ENCODE data around the gene PWP2. TPM values are rescaled to one million over a fixed set of nuclear protein-coding genes. Genes with fewer than 3 reads are reported as not detected.

The PWP2 gene
- polyA plus RNA-seq, 4 donors: 6.7 to 44.0 (median 17.7) TPM

DNA sequence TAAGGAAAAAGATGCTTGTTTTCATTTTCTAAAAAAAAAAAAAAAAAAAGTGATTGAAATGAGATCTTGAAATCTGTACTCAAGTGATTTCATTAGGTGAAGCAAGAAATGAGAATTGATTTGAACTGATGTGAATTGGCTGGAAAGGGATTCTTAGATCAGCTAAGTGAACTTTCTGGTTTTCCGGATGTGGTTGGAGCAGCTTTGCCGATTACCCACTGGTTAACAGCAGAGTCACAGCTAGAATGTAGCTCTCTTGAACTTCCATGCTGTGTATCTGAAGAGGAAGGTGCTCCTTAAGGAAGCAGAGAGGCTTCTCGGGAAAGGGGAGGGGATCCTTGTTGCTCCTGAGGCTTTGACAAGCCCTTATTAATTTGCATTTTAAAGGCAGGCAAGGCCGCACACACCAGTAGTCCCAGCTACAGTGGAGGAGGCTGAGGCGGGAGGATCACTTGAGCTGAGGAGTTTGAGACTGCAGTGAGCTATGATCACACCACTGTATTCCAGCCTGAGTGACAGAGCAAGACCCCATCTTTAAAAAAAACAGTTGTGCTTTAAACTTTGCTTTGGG, 28.7 kb upstream of the PWP2 start:
- H3K4me3 ChIP-seq (ENCODE audit: low read depth in 1 of 3, low read length in 3 of 3): no peak overlapping the region
- WGBS, 3 donors: 90 to 94% (median 90%) methylated on average over 5 of the region's 5 CpGs
- H3K4me1 ChIP-seq (ENCODE audit: control insufficient read depth in 3 of 3, insufficient read depth in 2 of 3, low read depth in 1 of 3, low read length in 2 of 3): peaks cover 0 to 7% (median 0%) of the 10 kb centered on the region in 3 donors
- H3K27ac ChIP-seq (ENCODE audit: low read depth in 1 of 3, low read length in 2 of 3): no peak overlapping the region
- no peaks in the 10 kb centered on the region for H3K27me3 ChIP-seq (ENCODE audit: control insufficient read depth in 3 of 3, insufficient read depth in 3 of 3, low read length in 3 of 3)
- no peak for FAIRE-seq
- peaks cover 14 to 63% (median 22%) of the 10 kb centered on the region in 3 donors for H3K36me3 ChIP-seq (ENCODE audit: control insufficient read depth in 3 of 3, insufficient read depth in 2 of 3, low read depth in 1 of 3, low read length in 3 of 3)
- no peaks in the 10 kb centered on the region for H3K9me3 ChIP-seq (ENCODE audit: control insufficient read depth in 2 of 2, insufficient read depth in 1 of 2, low read depth in 1 of 2, low read length in 1 of 2)
- DNase-seq: no peak

GRCh38 chr21:44079446-44079845, 27.8 kb upstream of the PWP2 start:
- H3K4me3 ChIP-seq (ENCODE audit: low read depth in 1 of 3, low read length in 3 of 3): no peak overlapping the region
- DNase-seq (no peak), FAIRE-seq (no peak)
- no peak overlapping the region for H3K27ac ChIP-seq (ENCODE audit: low read depth in 1 of 3, low read length in 2 of 3)
- H3K36me3 ChIP-seq (ENCODE audit: control insufficient read depth in 3 of 3, insufficient read depth in 2 of 3, low read depth in 1 of 3, low read length in 3 of 3): peaks cover 16 to 64% (median 19%) of the 10 kb centered on the region in 3 donors
- 85 to 94% (median 91%) methylated on average over 3 of the region's 3 CpGs for WGBS, 3 donors
- no peaks in the 10 kb centered on the region for H3K9me3 ChIP-seq (ENCODE audit: control insufficient read depth in 2 of 2, insufficient read depth in 1 of 2, low read depth in 1 of 2, low read length in 1 of 2)
- H3K27me3 ChIP-seq (ENCODE audit: control insufficient read depth in 3 of 3, insufficient read depth in 3 of 3, low read length in 3 of 3): no peaks in the 10 kb centered on the region
- H3K4me1 ChIP-seq (ENCODE audit: control insufficient read depth in 3 of 3, insufficient read depth in 2 of 3, low read depth in 1 of 3, low read length in 2 of 3): peaks cover 0 to 14% (median under 1%) of the 10 kb centered on the region in 3 donors

DNA sequence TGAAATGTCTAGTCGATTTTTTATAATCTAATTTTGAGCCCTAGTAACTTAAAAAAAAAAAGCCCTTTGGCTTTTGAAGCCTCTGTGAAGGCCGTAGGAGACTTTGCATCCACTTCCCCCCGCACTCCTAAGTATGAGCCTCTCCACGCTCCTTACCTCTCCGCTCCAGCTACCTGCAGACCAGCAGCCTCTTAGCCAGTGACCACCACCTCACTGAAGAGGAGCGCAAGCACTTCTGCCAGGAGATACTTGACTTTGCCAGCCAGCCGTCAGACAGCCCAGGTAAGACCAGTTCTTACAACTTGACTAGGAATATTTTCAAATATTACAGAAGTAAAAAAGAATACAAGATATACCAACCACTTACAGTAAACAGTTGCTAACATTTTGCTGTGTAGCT, 27.4 kb upstream of the PWP2 start:
- FAIRE-seq (no peak), DNase-seq (no peak)
- Histone ChIP-seq H3K27me3 (ENCODE audit: control insufficient read depth in 3 of 3, insufficient read depth in 3 of 3, low read length in 3 of 3) (no peaks in the 10 kb centered on the region), H3K9me3 (ENCODE audit: control insufficient read depth in 2 of 2, insufficient read depth in 1 of 2, low read depth in 1 of 2, low read length in 1 of 2) (no peaks in the 10 kb centered on the region), H3K4me1 (ENCODE audit: control insufficient read depth in 3 of 3, insufficient read depth in 2 of 3, low read depth in 1 of 3, low read length in 2 of 3) (peaks cover 0 to 14% (median 2%) of the 10 kb centered on the region in 3 donors), H3K36me3 (ENCODE audit: control insufficient read depth in 3 of 3, insufficient read depth in 2 of 3, low read depth in 1 of 3, low read length in 3 of 3) (peaks cover 16 to 66% (median 21%) of the 10 kb centered on the region in 3 donors), H3K4me3 (ENCODE audit: low read depth in 1 of 3, low read length in 3 of 3) (no peak overlapping the region), H3K27ac (ENCODE audit: low read depth in 1 of 3, low read length in 2 of 3) (no peak overlapping the region)
- WGBS, 3 donors: 93 to 94% (median 93%) methylated on average over 7 of the region's 7 CpGs

GRCh38 chr21:44082648-44083440, 24.4 kb upstream of the PWP2 start:
- Histone ChIP-seq H3K4me1 (ENCODE audit: control insufficient read depth in 3 of 3, insufficient read depth in 2 of 3, low read depth in 1 of 3, low read length in 2 of 3) (peaks cover 2 to 23% (median 8%) of the 10 kb centered on the region in 3 donors), H3K9me3 (ENCODE audit: control insufficient read depth in 2 of 2, insufficient read depth in 1 of 2, low read depth in 1 of 2, low read length in 1 of 2) (no peaks in the 10 kb centered on the region), H3K27me3 (ENCODE audit: control insufficient read depth in 3 of 3, insufficient read depth in 3 of 3, low read length in 3 of 3) (no peaks in the 10 kb centered on the region), H3K27ac (ENCODE audit: low read depth in 1 of 3, low read length in 2 of 3) (peak overlapping the region; percentile 36 to 80 (median 77)), H3K4me3 (ENCODE audit: low read depth in 1 of 3, low read length in 3 of 3) (peak overlapping the region in 1 of 3 donors; percentile 1), H3K36me3 (ENCODE audit: control insufficient read depth in 3 of 3, insufficient read depth in 2 of 3, low read depth in 1 of 3, low read length in 3 of 3) (peaks cover 16 to 79% (median 27%) of the 10 kb centered on the region in 3 donors)
- FAIRE-seq (no peak), DNase-seq (peak; percentile 34 to 70)
- 66 to 77% (median 73%) methylated on average over 24 of the region's 24 CpGs for WGBS, 3 donors

DNA sequence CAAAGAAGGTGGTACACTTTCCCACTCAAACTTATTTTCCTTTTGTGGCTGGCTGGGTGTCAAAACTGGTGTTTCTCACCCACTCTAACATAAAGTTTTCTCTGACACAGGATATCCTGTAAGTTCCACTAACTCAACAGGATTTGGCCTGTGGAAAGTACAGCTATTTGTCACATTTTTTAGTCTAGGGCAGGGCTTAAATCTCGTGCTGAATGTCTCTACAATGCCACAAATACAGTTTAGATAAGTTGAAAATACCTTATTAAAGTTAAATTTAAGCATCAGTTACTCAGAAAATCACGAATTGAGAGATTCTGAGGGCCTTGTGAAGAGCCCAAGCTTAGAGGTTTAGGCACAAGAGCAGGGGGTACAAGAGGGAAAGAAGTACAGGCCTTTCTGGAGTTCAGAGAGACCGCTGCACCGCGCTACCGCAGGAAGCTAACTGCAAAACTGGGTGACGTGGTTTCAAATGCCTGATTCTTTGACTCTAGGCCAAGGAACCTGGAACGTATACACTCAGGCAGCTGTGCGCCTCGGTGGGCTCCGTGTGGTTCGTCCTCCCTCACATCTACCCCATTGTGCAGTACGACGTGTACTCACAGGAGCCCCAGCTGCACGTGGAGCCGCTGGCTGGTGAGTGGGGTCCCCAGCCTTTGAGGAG, 23.4 kb upstream of the PWP2 start:
- H3K27me3 ChIP-seq (ENCODE audit: control insufficient read depth in 3 of 3, insufficient read depth in 3 of 3, low read length in 3 of 3): no peaks in the 10 kb centered on the region
- H3K27ac ChIP-seq (ENCODE audit: low read depth in 1 of 3, low read length in 2 of 3): peak overlapping the region; percentile 69 to 82 (median 77)
- peaks cover 12 to 84% (median 22%) of the 10 kb centered on the region in 3 donors for H3K36me3 ChIP-seq (ENCODE audit: control insufficient read depth in 3 of 3, insufficient read depth in 2 of 3, low read depth in 1 of 3, low read length in 3 of 3)
- H3K4me3 ChIP-seq (ENCODE audit: low read depth in 1 of 3, low read length in 3 of 3): peak overlapping the region in 1 of 3 donors; percentile 1
- DNase-seq (peak in 1 of 2 donors; percentile 46), FAIRE-seq (no peak)
- H3K9me3 ChIP-seq (ENCODE audit: control insufficient read depth in 2 of 2, insufficient read depth in 1 of 2, low read depth in 1 of 2, low read length in 1 of 2): no peaks in the 10 kb centered on the region
- H3K4me1 ChIP-seq (ENCODE audit: control insufficient read depth in 3 of 3, insufficient read depth in 2 of 3, low read depth in 1 of 3, low read length in 2 of 3): peaks cover 2 to 32% (median 11%) of the 10 kb centered on the region in 3 donors
- WGBS, 3 donors: 55 to 81% (median 73%) methylated on average over 16 of the region's 16 CpGs

- no peak for DNase-seq
- FAIRE-seq: no peak
- Histone ChIP-seq H3K27ac (ENCODE audit: low read depth in 1 of 3, low read length in 2 of 3) (peak overlapping the region; percentile 69 to 86 (median 77)), H3K4me3 (ENCODE audit: low read depth in 1 of 3, low read length in 3 of 3) (no peak overlapping the region), H3K9me3 (ENCODE audit: control insufficient read depth in 2 of 2, insufficient read depth in 1 of 2, low read depth in 1 of 2, low read length in 1 of 2) (no peaks in the 10 kb centered on the region), H3K36me3 (ENCODE audit: control insufficient read depth in 3 of 3, insufficient read depth in 2 of 3, low read depth in 1 of 3, low read length in 3 of 3) (peaks cover 8 to 82% (median 22%) of the 10 kb centered on the region in 3 donors), H3K27me3 (ENCODE audit: control insufficient read depth in 3 of 3, insufficient read depth in 3 of 3, low read length in 3 of 3) (no peaks in the 10 kb centered on the region), H3K4me1 (ENCODE audit: control insufficient read depth in 3 of 3, insufficient read depth in 2 of 3, low read depth in 1 of 3, low read length in 2 of 3) (peaks cover 2 to 37% (median 11%) of the 10 kb centered on the region in 3 donors)
- WGBS, 3 donors: 78 to 88% (median 80%) methylated on average over 7 of the region's 7 CpGs
Measured at GRCh38 chr21:44084496-44085241, 22.5 kb upstream of the PWP2 start.

DNA sequence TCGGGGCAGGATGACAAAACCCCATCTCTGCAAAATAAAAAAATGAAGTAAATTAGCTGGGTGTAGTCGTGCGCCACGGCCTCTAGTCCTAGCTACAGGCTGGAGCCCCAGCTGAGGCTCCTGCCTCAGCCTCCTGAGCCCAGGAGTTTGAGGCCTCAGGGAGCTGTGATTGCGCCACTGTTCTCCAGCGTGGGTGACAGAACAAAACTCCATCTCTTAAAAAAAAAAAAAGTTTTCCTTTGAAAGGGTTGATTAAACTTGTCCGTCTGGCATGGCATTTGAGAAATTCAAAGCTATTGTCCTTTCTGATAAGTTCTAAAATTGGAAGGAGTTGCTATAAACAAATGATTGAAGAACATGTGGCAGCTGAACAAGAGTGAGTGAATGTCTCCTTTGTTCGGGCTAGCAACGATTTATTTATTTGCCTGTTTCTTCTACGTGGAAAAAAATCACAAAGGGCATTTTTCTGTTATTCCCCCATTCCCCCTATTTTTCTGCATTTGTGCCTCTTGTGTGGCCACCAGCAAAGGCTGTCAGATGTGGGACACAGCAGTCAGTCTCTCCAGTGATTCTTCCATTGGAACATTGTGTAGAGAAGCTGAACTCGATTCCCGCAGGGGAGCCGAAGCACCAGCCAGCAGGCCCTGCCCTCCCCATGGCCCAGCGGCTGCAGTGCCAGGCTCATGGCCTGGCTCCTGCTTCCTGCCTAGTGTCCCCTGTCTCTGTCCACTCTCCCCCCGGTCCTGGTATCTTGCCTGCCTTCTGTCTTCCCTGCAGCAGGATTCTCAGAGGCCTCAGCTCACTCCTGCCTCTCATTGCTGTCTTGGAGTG, 21.5 kb upstream of the PWP2 start:
- H3K9me3 ChIP-seq (ENCODE audit: control insufficient read depth in 2 of 2, insufficient read depth in 1 of 2, low read depth in 1 of 2, low read length in 1 of 2): no peaks in the 10 kb centered on the region
- H3K4me1 ChIP-seq (ENCODE audit: control insufficient read depth in 3 of 3, insufficient read depth in 2 of 3, low read depth in 1 of 3, low read length in 2 of 3): peaks cover 2 to 48% (median 15%) of the 10 kb centered on the region in 3 donors
- H3K4me3 ChIP-seq (ENCODE audit: low read depth in 1 of 3, low read length in 3 of 3): no peak overlapping the region
- FAIRE-seq (no peak), DNase-seq (no peak)
- peak overlapping the region in 2 of 3 donors; percentile 48 to 91 for H3K27ac ChIP-seq (ENCODE audit: low read depth in 1 of 3, low read length in 2 of 3)
- WGBS, 3 donors: 75 to 78% (median 77%) methylated on average over 15 of the region's 15 CpGs
- peaks cover 5 to 84% (median 19%) of the 10 kb centered on the region in 3 donors for H3K36me3 ChIP-seq (ENCODE audit: control insufficient read depth in 3 of 3, insufficient read depth in 2 of 3, low read depth in 1 of 3, low read length in 3 of 3)
- no peaks in the 10 kb centered on the region for H3K27me3 ChIP-seq (ENCODE audit: control insufficient read depth in 3 of 3, insufficient read depth in 3 of 3, low read length in 3 of 3)
